SK-N-SH (cell line): ENCODE measurements around the gene HNRNPH1. TPM values are rescaled to one million over a fixed set of nuclear protein-coding genes. Genes with fewer than 3 reads are reported as not detected.

Source experiments
- CTCF ChIA-PET: fragments of 300-600, 350-600 bp; formaldehyde crosslinking; extraction: SDS; loops from one replicate; lab custom pipeline; 2021; lab: Yijun Ruan, JAX
- POLR2A ChIA-PET: fragments of 350-600 bp; sonication (Branson Sonifier 250); formaldehyde crosslinking; extraction: SDS; loops from one replicate; lab custom pipeline; 2020; ENCODE audit warnings: antibody characterized with exemption, inconsistent platforms; lab: Yijun Ruan, JAX
- DNase-seq: peaks from one replicate; pipeline ENCODE4 v3.0.0; 2012
- H2AFZ ChIP-seq: fragments of 200-600 bp; sonication (generic); 2 replicates; pipeline ENCODE4 v1.8.1; 2016; ENCODE audit warnings: antibody characterized with exemption, mild to moderate bottlenecking, low read depth
- H3F3A ChIP-seq: fragments of 200-600 bp; sonication (generic); replicated peaks from 2 replicates; pipeline ENCODE3; 2016; ENCODE audit warnings: antibody characterized with exemption, mild to moderate bottlenecking; ENCODE audit not compliant: insufficient read depth
- H3K27ac ChIP-seq, 2 experiments: fragments of 200-500 bp in 1 of 2; fragments of 200-600 bp in 1 of 2; sonication (Bioruptor generic) in 1 of 2; sonication (generic), shearing (Covaris generic) in 1 of 2; 2 replicates each; pipeline versions ENCODE4 v1.5.1 to v1.6.1; 2014 to 2016; ENCODE audit warnings: low read depth in 2 of 2, inconsistent platforms in 1 of 2, low read length in 1 of 2, mild to moderate bottlenecking in 1 of 2, mixed read lengths in 1 of 2
- H3K27me3 ChIP-seq: fragments of 200-600 bp; sonication (generic), shearing (Covaris generic); 2 replicates; pipeline ENCODE4 v1.6.1; 2016; ENCODE audit warnings: mixed run types; ENCODE audit not compliant: insufficient read depth
- H3K36me3 ChIP-seq, 2 experiments: fragments of 200-500 bp in 1 of 2; fragments of 200-600 bp in 1 of 2; sonication (Bioruptor generic) in 1 of 2; sonication (generic) in 1 of 2; replicated peaks in 1 of 2; 2 replicates each; pipeline versions ENCODE3 to v1.5.1; 2014 to 2016; ENCODE audit warnings: low read length in 1 of 2, mild to moderate bottlenecking in 1 of 2; ENCODE audit not compliant: insufficient read depth in 2 of 2, control insufficient read depth in 1 of 2
- H3K4me1 ChIP-seq, 2 experiments: fragments of 200-500 bp in 1 of 2; fragments of 200-600 bp in 1 of 2; sonication (Bioruptor generic) in 1 of 2; sonication (generic), shearing (Covaris generic) in 1 of 2; 2 replicates each; pipeline versions ENCODE4 v1.5.1 to v1.6.1; 2014 to 2016; ENCODE audit warnings: low read depth in 1 of 2, low read length in 1 of 2, mixed run types in 1 of 2; ENCODE audit not compliant: insufficient read depth in 2 of 2, control insufficient read depth in 1 of 2
- H3K4me2 ChIP-seq: fragments of 200-600 bp; sonication (generic), shearing (Covaris generic); 2 replicates; pipeline ENCODE4 v1.6.1; 2017; ENCODE audit warnings: mixed run types
- H3K4me3 ChIP-seq, 2 experiments: fragments of 200-500 bp in 1 of 2; fragments of 200-600 bp in 1 of 2; sonication (Bioruptor generic) in 1 of 2; sonication (generic), shearing (Covaris generic) in 1 of 2; 2 replicates each; pipeline versions ENCODE4 v1.5.1 to v1.8.1; 2014 to 2016; ENCODE audit warnings: low read depth in 2 of 2, inconsistent platforms in 1 of 2, low read length in 1 of 2, mild to moderate bottlenecking in 1 of 2, mixed read lengths in 1 of 2, moderate library complexity in 1 of 2
- H3K79me2 ChIP-seq: fragments of 200-600 bp; sonication (generic); 2 replicates; pipeline ENCODE4 v1.8.1; 2017; ENCODE audit warnings: mild to moderate bottlenecking; ENCODE audit not compliant: insufficient read depth
- H3K9ac ChIP-seq: fragments of 200-600 bp; sonication (generic); 2 replicates; pipeline ENCODE4 v1.6.1; 2017; ENCODE audit warnings: mixed run types
- H3K9me2 ChIP-seq: fragments of 200-600 bp; sonication (generic); 2 replicates; pipeline ENCODE4 v1.6.1; 2017; ENCODE audit warnings: mixed run types
- H3K9me3 ChIP-seq: fragments of 200-600 bp; sonication (generic); 2 replicates; pipeline ENCODE4 v1.6.1; 2017; ENCODE audit warnings: mixed run types, mild to moderate bottlenecking, moderate library complexity
- H4K20me1 ChIP-seq: fragments of 200-600 bp; sonication (generic); 2 replicates; pipeline ENCODE4 v1.6.1; 2017; ENCODE audit warnings: mild to moderate bottlenecking, mixed run types; ENCODE audit not compliant: insufficient read depth
- CHD2 ChIP-seq: fragments of 150-350 bp; IDR thresholded peaks from 2 replicates; pipeline ENCODE4 v1.6.1; 2018; ENCODE audit warnings: low read length; ENCODE audit not compliant: partially characterized antibody
- EP300 ChIP-seq, 2 experiments: IDR thresholded peaks; 2 replicates each; pipeline versions ENCODE4 v1.4.0 to v1.6.1; 2012; ENCODE audit warnings: borderline replicate concordance in 1 of 2, low read depth in 1 of 2, low read length in 1 of 2
- EZH2phosphoT487 ChIP-seq: fragments of 200-600 bp; sonication (generic); IDR thresholded peaks from 2 replicates; pipeline ENCODE4 v1.6.1; 2017; ENCODE audit warnings: low read depth, mixed run types, mild to moderate bottlenecking, antibody characterized with exemption, moderate library complexity, borderline replicate concordance
- FOSL2 ChIP-seq: IDR thresholded peaks from 2 replicates; pipeline ENCODE4 v1.4.0; 2012; ENCODE audit warnings: low read depth, mild to moderate bottlenecking, moderate library complexity, borderline replicate concordance
- FOXJ3 ChIP-seq: sonication (generic); formaldehyde crosslinking; IDR thresholded peaks from 2 replicates; pipeline ENCODE4 v1.5.1; 2020; ENCODE audit warnings: mild to moderate bottlenecking, missing genetic modification reagents
- GABPA ChIP-seq: IDR thresholded peaks from 2 replicates; pipeline ENCODE4 v1.4.0; 2012; ENCODE audit warnings: low read depth, mild to moderate bottlenecking
- SMC3 ChIP-seq: IDR thresholded peaks from 2 replicates; pipeline ENCODE4 v1.6.1; 2012; ENCODE audit warnings: low read depth, low read length, improper control_type of control experiment
- TCF12 ChIP-seq: IDR thresholded peaks from 2 replicates; pipeline ENCODE4 v1.4.0; 2012
- YY1 ChIP-seq: IDR thresholded peaks from 2 replicates; pipeline ENCODE4 v1.4.0; 2012; ENCODE audit warnings: low read depth, mild to moderate bottlenecking
- WGBS: methylation state at CpG from one replicate; pipeline ENCODE4 v1.1.6; 2017; ENCODE audit warnings: low lambda C conversion rate; 5-methylcytosine and 5-hydroxymethylcytosine counted together
- polyA plus RNA-seq, 3 experiments: library from polyadenylated mRNA; depleted of rRNA; stranded (reverse); fragments of >200 nt; gene quantifications; 2 replicates each; pipeline ENCODE4 v1.2.3, GENCODE V29; 2012
- TF ChIP-seq, protein P1 (sequence below): fragments of 200-600 bp; sonication (generic); IDR thresholded peaks from 2 replicates; pipeline ENCODE4 v1.6.1; 2017; ENCODE audit warnings: antibody characterized with exemption, mild to moderate bottlenecking, moderate library complexity
- TF ChIP-seq, protein P2 (sequence below): IDR thresholded peaks from 2 replicates; pipeline ENCODE4 v1.4.0; 2012; ENCODE audit warnings: low read depth
- TF ChIP-seq, protein P3 (sequence below): IDR thresholded peaks from 2 replicates; pipeline ENCODE4 v1.6.1; 2012; ENCODE audit warnings: mild to moderate bottlenecking, low read depth, low read length, moderate library complexity

Gene HNRNPH1
- polyA plus RNA-seq, 1 of the 3 experiments (the other 2 are of a cell fraction) = 192 TPM

DNA sequence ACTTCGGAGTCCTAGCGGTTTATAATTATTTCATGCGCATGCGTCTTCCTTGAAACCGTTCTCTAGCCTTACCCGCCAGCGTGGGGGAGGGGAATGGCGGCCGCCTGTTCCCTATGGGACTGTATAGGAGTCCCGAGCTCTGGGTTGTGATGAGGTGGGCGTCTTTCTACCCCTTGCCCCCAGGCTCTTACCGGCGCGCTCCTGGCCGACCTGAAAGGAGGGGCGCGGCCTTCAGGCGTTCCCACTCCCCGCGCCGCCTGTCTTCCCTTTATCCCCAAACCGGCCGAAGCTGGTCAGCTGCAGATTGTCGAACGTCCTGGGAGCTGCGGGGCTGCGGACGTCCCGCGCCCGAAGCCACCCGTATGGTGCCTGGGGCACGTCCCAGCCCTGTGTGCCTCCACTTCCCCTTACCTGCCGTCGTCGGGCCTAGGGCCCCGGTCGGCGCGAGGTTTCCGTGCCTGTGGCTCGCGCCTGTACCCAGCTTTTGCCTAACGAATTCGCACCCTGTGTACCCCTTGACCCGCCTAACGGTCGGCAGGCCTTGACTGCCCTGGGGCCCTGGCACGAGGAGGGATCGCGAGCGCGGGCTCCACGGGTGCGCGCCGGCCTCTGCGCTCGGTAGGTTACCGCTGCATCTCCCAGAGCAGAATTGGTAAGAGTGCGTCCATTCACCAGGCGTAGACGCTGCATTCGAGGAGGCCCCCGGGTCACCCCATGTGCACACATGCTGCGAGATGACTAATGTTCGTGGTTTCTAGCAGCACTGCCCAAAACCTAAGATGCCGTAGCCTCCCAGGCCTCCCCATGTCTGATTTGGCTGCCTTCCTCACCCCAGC is 653 bp upstream of the HNRNPH1 start:
- ChIA-PET CTCF (interaction anchor here (1.0 to 3.3 kb wide), 7 partner anchors 9 to 108 kb away, joined by 3 to 11 read pairs (median 7); partner anchors contain the start of gene MAML1), POLR2A (interaction anchor here (0.5 to 2.8 kb wide), 23 partner anchors 9 to 1392 kb away, joined by 3 to 34 read pairs (median 4); partner anchors contain the start of genes CBY3, MAML1, PHYKPL and RUFY1)
- WGBS = 43% methylated on average over 35 of the region's 68 CpGs
- TF ChIP-seq, protein P1, sequence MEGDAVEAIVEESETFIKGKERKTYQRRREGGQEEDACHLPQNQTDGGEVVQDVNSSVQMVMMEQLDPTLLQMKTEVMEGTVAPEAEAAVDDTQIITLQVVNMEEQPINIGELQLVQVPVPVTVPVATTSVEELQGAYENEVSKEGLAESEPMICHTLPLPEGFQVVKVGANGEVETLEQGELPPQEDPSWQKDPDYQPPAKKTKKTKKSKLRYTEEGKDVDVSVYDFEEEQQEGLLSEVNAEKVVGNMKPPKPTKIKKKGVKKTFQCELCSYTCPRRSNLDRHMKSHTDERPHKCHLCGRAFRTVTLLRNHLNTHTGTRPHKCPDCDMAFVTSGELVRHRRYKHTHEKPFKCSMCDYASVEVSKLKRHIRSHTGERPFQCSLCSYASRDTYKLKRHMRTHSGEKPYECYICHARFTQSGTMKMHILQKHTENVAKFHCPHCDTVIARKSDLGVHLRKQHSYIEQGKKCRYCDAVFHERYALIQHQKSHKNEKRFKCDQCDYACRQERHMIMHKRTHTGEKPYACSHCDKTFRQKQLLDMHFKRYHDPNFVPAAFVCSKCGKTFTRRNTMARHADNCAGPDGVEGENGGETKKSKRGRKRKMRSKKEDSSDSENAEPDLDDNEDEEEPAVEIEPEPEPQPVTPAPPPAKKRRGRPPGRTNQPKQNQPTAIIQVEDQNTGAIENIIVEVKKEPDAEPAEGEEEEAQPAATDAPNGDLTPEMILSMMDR = no peak
- TF ChIP-seq TCF12 (peak; percentile 60; the same call in 1 of the 2 replicates), FOXJ3 (CRISPR knock-in tag) (no peak), EZH2phosphoT487 (no peak), EP300 (IDR thresholded peaks at IDR 0.05; ENCODE audit: borderline replicate concordance in 1 of 2, low read depth in 1 of 2, low read length in 1 of 2) (no peak), YY1 (peak; percentile 88), FOSL2 (peak; percentile 54; the same call in 1 of the 2 replicates), SMC3 (no peak), GABPA (no peak), CHD2 (peak; percentile 88)
- TF ChIP-seq, protein P2, sequence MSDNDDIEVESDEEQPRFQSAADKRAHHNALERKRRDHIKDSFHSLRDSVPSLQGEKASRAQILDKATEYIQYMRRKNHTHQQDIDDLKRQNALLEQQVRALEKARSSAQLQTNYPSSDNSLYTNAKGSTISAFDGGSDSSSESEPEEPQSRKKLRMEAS = peak; percentile 63
- TF ChIP-seq, protein P3, sequence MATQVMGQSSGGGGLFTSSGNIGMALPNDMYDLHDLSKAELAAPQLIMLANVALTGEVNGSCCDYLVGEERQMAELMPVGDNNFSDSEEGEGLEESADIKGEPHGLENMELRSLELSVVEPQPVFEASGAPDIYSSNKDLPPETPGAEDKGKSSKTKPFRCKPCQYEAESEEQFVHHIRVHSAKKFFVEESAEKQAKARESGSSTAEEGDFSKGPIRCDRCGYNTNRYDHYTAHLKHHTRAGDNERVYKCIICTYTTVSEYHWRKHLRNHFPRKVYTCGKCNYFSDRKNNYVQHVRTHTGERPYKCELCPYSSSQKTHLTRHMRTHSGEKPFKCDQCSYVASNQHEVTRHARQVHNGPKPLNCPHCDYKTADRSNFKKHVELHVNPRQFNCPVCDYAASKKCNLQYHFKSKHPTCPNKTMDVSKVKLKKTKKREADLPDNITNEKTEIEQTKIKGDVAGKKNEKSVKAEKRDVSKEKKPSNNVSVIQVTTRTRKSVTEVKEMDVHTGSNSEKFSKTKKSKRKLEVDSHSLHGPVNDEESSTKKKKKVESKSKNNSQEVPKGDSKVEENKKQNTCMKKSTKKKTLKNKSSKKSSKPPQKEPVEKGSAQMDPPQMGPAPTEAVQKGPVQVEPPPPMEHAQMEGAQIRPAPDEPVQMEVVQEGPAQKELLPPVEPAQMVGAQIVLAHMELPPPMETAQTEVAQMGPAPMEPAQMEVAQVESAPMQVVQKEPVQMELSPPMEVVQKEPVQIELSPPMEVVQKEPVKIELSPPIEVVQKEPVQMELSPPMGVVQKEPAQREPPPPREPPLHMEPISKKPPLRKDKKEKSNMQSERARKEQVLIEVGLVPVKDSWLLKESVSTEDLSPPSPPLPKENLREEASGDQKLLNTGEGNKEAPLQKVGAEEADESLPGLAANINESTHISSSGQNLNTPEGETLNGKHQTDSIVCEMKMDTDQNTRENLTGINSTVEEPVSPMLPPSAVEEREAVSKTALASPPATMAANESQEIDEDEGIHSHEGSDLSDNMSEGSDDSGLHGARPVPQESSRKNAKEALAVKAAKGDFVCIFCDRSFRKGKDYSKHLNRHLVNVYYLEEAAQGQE = 0 out of 2 replicates have a peak, but pooled peaks have one; percentile 38
- Histone ChIP-seq H3K9ac (peak overlapping the region; percentile 91), H4K20me1 (peaks cover 40% of the 10 kb centered on the region), H3K4me2 (peak overlapping the region; percentile 95), H3K27me3 (no peaks in the 10 kb centered on the region), H2AFZ (peak overlapping the region; percentile 93), H3K36me3 (peaks cover 32 to 39% of the 10 kb centered on the region in 2 experiments), H3F3A (peaks cover 25% of the 10 kb centered on the region), H3K27ac (peak overlapping the region; percentile 95 to 97), H3K4me1 (peaks cover 12 to 21% of the 10 kb centered on the region in 2 experiments; a peak in 3 of 4 replicates), H3K4me3 (peak overlapping the region; percentile 56 to 98), H3K9me2 (no peaks in the 10 kb centered on the region), H3K9me3 (no peaks in the 10 kb centered on the region), H3K79me2 (peaks cover 48% of the 10 kb centered on the region)
- no peak for DNase-seq
